Measurements from ENCODE around the gene CNPY4.

CNPY4 gene

DNA sequence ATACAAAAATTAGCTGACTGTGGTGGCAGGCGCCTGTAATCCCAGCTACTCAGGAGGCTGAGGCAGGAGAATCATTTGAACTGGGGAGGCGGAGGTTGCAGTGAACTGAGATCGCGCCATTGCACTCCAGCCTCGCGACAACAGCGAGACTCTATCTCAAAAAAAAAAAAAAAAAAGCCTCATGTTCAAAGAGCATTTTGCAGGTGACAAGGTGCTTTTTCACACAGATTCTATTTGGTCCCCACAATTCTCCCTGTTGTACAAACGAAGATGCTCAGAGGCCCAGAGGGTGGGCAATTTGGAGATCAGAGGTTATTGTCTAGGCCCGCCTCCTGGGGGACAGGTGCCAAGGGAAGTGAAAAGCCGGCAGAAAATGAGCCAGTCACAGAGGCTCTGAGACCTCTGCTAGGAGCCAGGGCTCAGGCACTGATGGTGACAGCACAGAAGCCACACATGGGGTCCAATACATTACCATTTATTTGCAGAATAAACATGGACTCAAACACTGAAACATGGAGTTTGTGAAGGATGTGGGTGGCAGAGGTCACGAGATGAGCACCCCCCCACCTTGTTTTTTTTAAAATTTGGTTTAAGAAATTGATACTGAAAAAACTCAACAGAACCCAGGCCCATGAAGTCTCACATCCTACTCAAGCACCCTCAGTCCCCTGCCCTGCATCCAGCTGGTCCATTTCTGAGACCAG is 49.9 kb downstream of the CNPY4 start:
- no peak for DNase-seq

DNA sequence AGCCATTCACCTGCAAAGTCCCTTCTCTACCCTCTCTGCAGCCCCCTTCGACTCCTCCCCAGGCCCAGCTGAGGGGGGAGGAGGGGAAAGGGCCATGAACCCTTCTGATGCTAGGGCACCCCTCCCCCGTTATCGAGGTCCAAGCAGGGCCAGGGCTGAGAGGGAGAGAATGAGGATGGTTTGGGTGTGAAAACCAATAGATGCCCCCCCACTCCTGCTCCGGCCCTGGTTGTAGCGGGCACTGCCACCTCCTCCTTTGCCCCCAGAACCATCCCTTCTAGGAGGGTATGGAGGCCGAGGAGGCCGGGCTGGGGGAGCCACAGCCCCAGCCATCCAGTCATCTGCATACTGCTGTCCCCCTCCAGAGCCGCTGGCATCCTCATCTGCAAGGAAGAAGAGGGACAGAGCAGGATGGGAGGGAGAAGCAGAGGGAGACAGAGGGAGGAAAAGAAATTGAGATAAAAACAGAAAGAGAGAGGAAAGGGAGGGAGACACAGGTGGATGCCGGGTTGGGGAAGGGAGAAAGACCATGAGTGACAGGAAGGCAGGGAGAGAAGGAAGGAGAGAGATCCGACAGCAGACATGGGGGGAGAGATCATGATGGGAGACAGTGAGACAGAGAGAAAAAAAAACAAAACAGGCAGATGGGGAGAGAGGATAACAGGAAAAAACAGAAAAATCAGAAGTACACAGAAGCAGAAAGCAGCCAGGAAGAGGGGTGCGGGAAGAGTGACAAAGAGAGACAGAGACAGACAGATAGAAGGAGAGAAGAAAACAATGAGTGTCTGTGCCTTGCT is 50.9 kb downstream of the CNPY4 start:
- no peak for DNase-seq

DNA sequence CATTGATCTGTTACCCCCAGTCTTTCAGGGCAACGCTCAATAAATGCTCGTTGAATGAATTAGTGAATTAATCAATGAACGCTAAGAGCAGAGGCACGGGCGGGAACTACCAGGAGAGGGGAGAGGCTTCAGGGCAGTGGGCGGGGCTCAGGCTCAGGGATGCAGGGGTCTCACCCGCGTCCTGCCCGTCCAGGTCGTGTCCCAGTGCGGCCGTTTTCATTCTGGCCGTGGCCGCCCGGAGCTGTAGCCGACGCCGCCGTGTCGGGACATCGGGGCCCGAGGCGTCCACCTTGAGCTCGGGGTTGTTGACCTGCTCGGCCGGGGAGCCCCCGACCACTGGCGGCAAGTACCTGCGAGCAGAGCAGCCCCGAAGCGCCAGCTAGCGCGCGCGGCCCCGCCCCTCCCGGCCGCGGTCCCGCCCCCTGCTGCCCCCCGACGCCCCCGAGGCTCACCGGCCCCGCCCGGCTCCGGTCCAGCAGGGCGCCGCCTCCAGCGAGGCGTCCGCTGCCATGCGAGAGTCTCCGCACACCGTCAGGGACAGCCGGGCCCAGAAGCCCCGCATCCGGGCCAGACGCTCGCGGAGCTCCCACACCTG is 51.8 kb downstream of the CNPY4 start:
- DNase-seq: peak in 1 of 2 experiments; percentile 60

DNA sequence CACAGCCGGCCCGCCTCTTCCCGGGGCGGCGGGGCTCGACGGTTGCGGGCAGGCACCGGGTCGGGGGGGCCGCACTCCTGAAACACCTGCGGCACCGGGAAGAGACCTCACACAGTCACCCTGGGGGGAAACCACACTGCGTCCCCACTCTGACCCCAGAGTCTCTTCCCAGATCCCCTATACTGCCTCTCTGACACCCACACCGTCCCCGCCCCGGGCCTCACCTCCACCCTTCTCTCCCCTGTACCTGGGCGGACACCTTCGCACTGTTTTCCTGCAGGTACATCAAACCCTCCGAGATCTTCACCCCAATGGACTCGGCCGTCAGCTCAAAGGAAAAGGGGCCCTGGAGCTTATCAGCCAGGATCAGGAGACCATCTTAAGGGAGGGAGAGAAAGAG is 52.4 kb downstream of the CNPY4 start:
- peak in 1 of 2 experiments; percentile 40 for DNase-seq

DNA sequence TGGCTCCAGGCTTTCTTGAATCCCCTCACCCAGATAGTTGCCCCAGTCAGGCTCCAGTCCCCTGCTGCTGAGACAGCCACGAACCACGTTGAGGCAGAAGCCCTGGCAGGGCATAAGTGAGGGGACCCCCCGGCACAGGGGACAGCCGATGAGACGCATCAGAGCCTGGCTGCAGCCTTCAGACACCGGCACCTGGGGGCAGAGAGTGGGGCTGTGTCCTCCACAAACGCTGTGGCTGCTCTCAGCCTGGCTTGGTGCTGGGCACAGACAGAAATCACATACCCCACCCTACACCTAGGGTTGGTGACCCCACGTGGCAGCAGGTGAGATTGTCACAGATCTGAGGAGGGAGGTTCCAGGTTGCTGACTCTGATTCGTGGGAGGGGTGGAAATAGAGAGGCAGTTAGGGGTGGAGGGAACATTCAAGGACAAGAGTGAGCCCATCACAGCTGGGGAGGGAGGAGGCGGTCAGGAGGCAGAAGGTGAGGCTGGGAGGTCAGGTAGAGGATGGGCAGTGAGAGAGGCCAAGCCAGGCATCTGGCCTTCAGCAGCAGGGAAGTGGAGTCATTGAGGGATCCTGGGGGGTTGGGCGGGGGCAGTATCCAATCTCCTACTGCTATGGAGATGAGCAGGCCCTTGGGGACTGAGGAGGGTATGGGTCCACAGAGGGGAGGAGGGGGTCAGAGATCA is 54.5 kb downstream of the CNPY4 start:
- DNase-seq: no peak

DNA sequence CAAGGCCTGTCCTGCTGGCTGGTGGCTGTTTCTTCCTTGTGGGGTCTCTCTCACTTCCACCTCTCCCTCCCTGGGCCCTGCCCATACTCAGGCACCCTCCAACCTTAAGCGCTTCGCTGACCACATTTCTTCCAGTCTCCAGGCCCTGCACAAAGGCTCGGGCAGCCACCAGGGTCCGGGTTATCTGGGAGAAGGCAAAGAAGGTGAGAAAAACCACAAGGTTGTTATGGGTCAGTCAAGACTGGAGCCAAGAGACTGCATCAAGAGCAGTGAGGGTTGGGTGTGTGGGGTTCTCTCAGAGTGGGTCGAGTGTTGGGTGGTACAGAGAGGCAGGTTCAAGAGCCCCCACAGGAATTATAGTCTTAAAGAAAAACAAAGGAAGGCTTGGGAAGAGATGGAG is 55.1 kb downstream of the CNPY4 start:
- DNase-seq: no peak

All from NCI-H526 (cell line).